Common myeloid progenitor, CD34-positive (primary cell): ENCODE results near the gene SYPL2.

ENCODE experiments used
- CTCF ChIA-PET: fragments of 350-600 bp; sonication (Branson Sonifier 250); formaldehyde crosslinking; loops from one replicate; lab custom pipeline; 2021; ENCODE audit warnings: antibody characterized with exemption; lab: Charles Lee
- POLR2A ChIA-PET: fragments of 350-600 bp; sonication (Branson Sonifier 250); formaldehyde crosslinking; loops from one replicate; lab custom pipeline; 2021; ENCODE audit warnings: antibody characterized with exemption; lab: Charles Lee
- DNase-seq, 3 donors: peaks; one replicate each; pipeline versions ENCODE4 v3.0.0 to v3.0.0-alpha.2; 2013
- H3K27ac ChIP-seq, 2 experiments: 1 replicate in 1 of 2; 2 replicates in 1 of 2; pipeline ENCODE4 v1.7.0; 2013; ENCODE audit warnings: inconsistent platforms in 2 of 2, low read length in 2 of 2, mild to moderate bottlenecking in 2 of 2, low read depth in 1 of 2, moderate library complexity in 1 of 2; ENCODE audit not compliant: severe bottlenecking in 2 of 2, insufficient read depth in 1 of 2, poor library complexity in 1 of 2
- H3K27me3 ChIP-seq, 5 experiments: replicated peaks in 2 of 5; 1 replicate in 3 of 5; 2 replicates in 2 of 5; pipeline versions ENCODE4 v1.6.1 to v1.7.0; 2013; ENCODE audit warnings: low read length in 4 of 5, mild to moderate bottlenecking in 2 of 5, moderate library complexity in 2 of 5, inconsistent platforms in 1 of 5; ENCODE audit not compliant: insufficient read depth in 5 of 5, control insufficient read depth in 4 of 5
- H3K36me3 ChIP-seq, 4 experiments: 1 replicate in 2 of 4; 2 replicates in 2 of 4; pipeline versions ENCODE4 v1.6.1 to v1.7.0; 2013; ENCODE audit warnings: low read length in 3 of 4, control low read depth in 1 of 4, mild to moderate bottlenecking in 1 of 4; ENCODE audit not compliant: control insufficient read depth in 4 of 4, insufficient read depth in 4 of 4
- H3K4me1 ChIP-seq, 4 experiments: 1 replicate in 3 of 4; 2 replicates in 1 of 4; pipeline versions ENCODE4 v1.6.1 to v1.7.1; 2013; ENCODE audit warnings: low read length in 3 of 4, mild to moderate bottlenecking in 3 of 4, control low read depth in 1 of 4, inconsistent platforms in 1 of 4, moderate library complexity in 1 of 4; ENCODE audit not compliant: control insufficient read depth in 4 of 4, insufficient read depth in 4 of 4; ENCODE audit errors: control extremely low read depth in 1 of 4
- H3K4me3 ChIP-seq, 7 experiments: 1 replicate in 4 of 7; 2 replicates in 3 of 7; pipeline versions ENCODE4 v1.5.1 to v1.7.0; 2013; ENCODE audit warnings: mild to moderate bottlenecking in 7 of 7, low read length in 6 of 7, moderate library complexity in 6 of 7, inconsistent platforms in 2 of 7, low read depth in 2 of 7, control low read depth in 1 of 7; ENCODE audit not compliant: insufficient read depth in 4 of 7, control insufficient read depth in 1 of 7; ENCODE audit errors: extremely low read depth in 1 of 7
- H3K9me3 ChIP-seq, 5 experiments: 1 replicate in 4 of 5; 2 replicates in 1 of 5; pipeline versions ENCODE4 v1.6.1 to v1.7.1; 2013; ENCODE audit warnings: low read length in 4 of 5, mild to moderate bottlenecking in 2 of 5, inconsistent platforms in 1 of 5, low read depth in 1 of 5, moderate library complexity in 1 of 5; ENCODE audit not compliant: control insufficient read depth in 4 of 5, insufficient read depth in 2 of 5; ENCODE audit errors: control extremely low read depth in 1 of 5
- WGBS: methylation state at CpG from one replicate; pipeline ENCODE4 v1.1.5; 2013; ENCODE audit not compliant: insufficient coverage; 5-methylcytosine and 5-hydroxymethylcytosine counted together

SYPL2 gene

DNA sequence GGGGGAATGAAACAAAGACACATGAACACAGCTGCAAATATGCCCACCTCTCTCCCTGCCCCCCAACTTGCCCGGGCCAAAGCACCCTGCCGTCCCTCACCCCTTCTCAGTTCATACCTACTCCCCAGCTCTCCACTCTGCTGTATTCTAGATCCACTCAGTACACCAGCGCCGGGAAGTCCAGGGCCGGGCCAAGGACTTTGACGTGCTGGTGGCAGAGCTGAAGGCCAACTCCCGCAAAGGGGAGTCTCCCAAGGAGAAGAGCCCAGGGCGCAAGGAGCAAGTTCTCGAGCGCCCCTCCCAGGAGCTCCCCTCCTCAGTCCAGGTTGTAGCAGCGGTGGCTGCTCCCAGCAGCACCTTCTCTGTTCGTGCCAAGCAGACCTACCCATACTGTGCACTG, 22.4 kb downstream of the SYPL2 start:
- ChIA-PET POLR2A (no interaction called here), CTCF (interaction anchor here (0.6 to 39.1 kb wide), 6 partner anchors 15 to 64 kb away, joined by 3 to 1203 read pairs (median 6); partner anchors contain the start of genes AMIGO1 and GPR61)
- H3K36me3 ChIP-seq = peaks cover 0 to 32% (median 11%) of the 10 kb centered on the region in 4 experiments
- H3K4me1 ChIP-seq = peaks cover 0 to 15% (median 12%) of the 10 kb centered on the region in 4 experiments
- no peak for DNase-seq
- no peak overlapping the region for H3K4me3 ChIP-seq
- WGBS = 96% methylated on average over 12 of the region's 12 CpGs
- no peak overlapping the region for H3K27ac ChIP-seq
- H3K9me3 ChIP-seq = no peaks in the 10 kb centered on the region
- no peaks in the 10 kb centered on the region for H3K27me3 ChIP-seq

- no peaks in the 10 kb centered on the region for H3K9me3 ChIP-seq
- DNase-seq = peak; percentile 57 to 84 (median 73)
- POLR2A ChIA-PET = interaction anchor here (1.0 kb wide), 1 partner anchor 21 kb away, joined by 4 read pairs; no protein-coding TSS in a partner anchor
- H3K4me1 ChIP-seq = peaks cover 0 to 16% (median 11%) of the 10 kb centered on the region in 4 experiments
- CTCF ChIA-PET = interaction anchor here (0.6 to 39.1 kb wide), 13 partner anchors 8 to 508 kb away, joined by 3 to 1203 read pairs (median 5); partner anchors contain the start of genes AMIGO1 and GPR61
- peaks cover 0 to 32% (median 11%) of the 10 kb centered on the region in 4 experiments for H3K36me3 ChIP-seq
- no peaks in the 10 kb centered on the region for H3K27me3 ChIP-seq
- H3K27ac ChIP-seq = no peak overlapping the region
- no peak overlapping the region for H3K4me3 ChIP-seq
- 91% methylated on average over 4 of the region's 11 CpGs for WGBS
These were observed 23.9 kb downstream of the SYPL2 start for GRCh38 chr1:109490029-109490933.

GRCh38 chr1:109490934-109491302, 24.6 kb downstream of the SYPL2 start:
- Histone ChIP-seq H3K9me3 (no peaks in the 10 kb centered on the region), H3K4me3 (no peak overlapping the region), H3K27ac (no peak overlapping the region), H3K36me3 (peaks cover 0 to 37% (median 12%) of the 10 kb centered on the region in 4 experiments), H3K4me1 (peaks cover 0 to 16% (median 10%) of the 10 kb centered on the region in 4 experiments), H3K27me3 (no peaks in the 10 kb centered on the region)
- CTCF ChIA-PET = interaction anchor here (0.9 to 39.1 kb wide), 13 partner anchors 9 to 133 kb away, joined by 3 to 1203 read pairs (median 5); partner anchors contain the start of genes AMIGO1 and GPR61
- DNase-seq = no peak
- POLR2A ChIA-PET = interaction anchor here (1.0 kb wide), 1 partner anchor 22 kb away, joined by 4 read pairs; no protein-coding TSS in a partner anchor
- WGBS = 99% methylated on average over 10 of the region's 11 CpGs

- 100% methylated on average over 8 of the region's 8 CpGs for WGBS
- POLR2A ChIA-PET = no interaction called here
- H3K9me3 ChIP-seq = no peaks in the 10 kb centered on the region
- H3K27ac ChIP-seq = no peak overlapping the region
- H3K36me3 ChIP-seq = peaks cover 2 to 42% (median 15%) of the 10 kb centered on the region in 4 experiments
- no peaks in the 10 kb centered on the region for H3K27me3 ChIP-seq
- CTCF ChIA-PET = interaction anchor here (1.1 to 39.1 kb wide), 13 partner anchors 9 to 288 kb away, joined by 3 to 1203 read pairs (median 4); partner anchors contain the start of genes AMIGO1 and GPR61
- peaks cover 0 to 16% (median 10%) of the 10 kb centered on the region in 4 experiments for H3K4me1 ChIP-seq
- DNase-seq = no peak
- no peak overlapping the region for H3K4me3 ChIP-seq
These were observed 25.0 kb downstream of the SYPL2 start for GRCh38 chr1:109491372-109491771.

- Histone ChIP-seq H3K9me3 (no peaks in the 10 kb centered on the region), H3K27me3 (no peaks in the 10 kb centered on the region), H3K4me3 (no peak overlapping the region), H3K27ac (no peak overlapping the region), H3K4me1 (peaks cover 0 to 16% (median 10%) of the 10 kb centered on the region in 4 experiments), H3K36me3 (peaks cover 4 to 46% (median 23%) of the 10 kb centered on the region in 4 experiments)
- ChIA-PET CTCF (interaction anchor here (0.7 to 39.1 kb wide), 14 partner anchors 9 to 287 kb away, joined by 3 to 1203 read pairs (median 4); partner anchors contain the start of genes AMIGO1, AMPD2, ATXN7L2 and GNAI3), POLR2A (interaction anchor here (0.6 to 1.2 kb wide), 2 partner anchors 21 to 103 kb away, joined by 3 read pairs; no protein-coding TSS in a partner anchor)
- no peak for DNase-seq
- WGBS = 100% methylated on average over 3 of the region's 4 CpGs
These were observed 26.4 kb downstream of the SYPL2 start for GRCh38 chr1:109492779-109493178.

DNA sequence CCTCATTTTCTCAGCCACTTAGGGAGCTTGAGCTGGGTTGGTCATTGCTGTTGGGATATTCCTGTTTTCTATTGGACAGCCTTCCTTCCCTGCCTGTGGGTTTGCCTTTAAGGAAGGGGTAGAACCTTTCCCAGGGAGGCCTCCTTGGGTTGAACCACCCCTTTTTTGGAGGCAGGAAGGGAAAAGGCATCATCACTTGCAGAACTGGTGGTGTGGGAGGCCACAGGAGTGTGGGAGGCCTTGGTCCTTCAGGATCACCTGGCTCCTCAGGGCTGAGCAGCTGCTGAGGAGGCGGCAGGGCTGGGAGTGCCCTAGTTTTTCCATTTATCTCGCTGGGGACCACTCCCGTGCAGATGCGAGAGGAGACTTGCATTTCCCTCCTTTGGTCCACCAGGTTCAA, 26.9 kb downstream of the SYPL2 start:
- POLR2A ChIA-PET = no interaction called here
- Histone ChIP-seq H3K9me3 (no peaks in the 10 kb centered on the region), H3K4me3 (no peak overlapping the region), H3K4me1 (peaks cover 0 to 16% (median 10%) of the 10 kb centered on the region in 4 experiments), H3K36me3 (peaks cover 4 to 46% (median 25%) of the 10 kb centered on the region in 4 experiments), H3K27ac (no peak overlapping the region), H3K27me3 (no peaks in the 10 kb centered on the region)
- CTCF ChIA-PET = interaction anchor here (0.6 to 39.1 kb wide), 11 partner anchors 8 to 157 kb away, joined by 3 to 1203 read pairs (median 5); partner anchors contain the start of genes AMIGO1, AMPD2, ATXN7L2 and GNAI3
- no peak for DNase-seq
- WGBS = 96% methylated on average over 3 of the region's 4 CpGs
